Middle frontal gyrus (tissue), 1 donor: ENCODE measurements around the gene TAS2R42.

Experiments
- DNase-seq: peaks from one replicate; pipeline ENCODE4 v3.0.0-alpha.2; 2015; ENCODE audit warnings: low spot score; ENCODE audit errors: extremely low spot score

Gene TAS2R42

DNA sequence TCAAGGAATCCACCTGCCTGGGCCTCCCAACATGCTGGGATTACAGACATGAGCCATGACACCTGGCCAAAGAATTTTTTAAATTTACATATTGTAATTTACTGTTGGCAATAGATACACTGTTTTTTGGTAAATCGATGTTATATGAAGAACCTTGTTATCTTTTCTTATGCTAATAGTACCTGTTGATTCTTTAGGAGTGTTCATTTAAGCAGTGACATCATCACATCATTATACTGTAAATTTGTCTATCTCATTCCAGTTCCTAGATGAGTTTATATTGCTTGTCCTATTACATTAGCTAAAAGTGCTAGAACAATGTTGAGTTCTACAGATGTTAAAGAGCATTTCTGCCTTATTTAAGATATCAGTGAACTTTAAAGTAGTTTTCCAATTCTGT, 39.3 kb downstream of the TAS2R42 start:
- no peak for DNase-seq

DNA sequence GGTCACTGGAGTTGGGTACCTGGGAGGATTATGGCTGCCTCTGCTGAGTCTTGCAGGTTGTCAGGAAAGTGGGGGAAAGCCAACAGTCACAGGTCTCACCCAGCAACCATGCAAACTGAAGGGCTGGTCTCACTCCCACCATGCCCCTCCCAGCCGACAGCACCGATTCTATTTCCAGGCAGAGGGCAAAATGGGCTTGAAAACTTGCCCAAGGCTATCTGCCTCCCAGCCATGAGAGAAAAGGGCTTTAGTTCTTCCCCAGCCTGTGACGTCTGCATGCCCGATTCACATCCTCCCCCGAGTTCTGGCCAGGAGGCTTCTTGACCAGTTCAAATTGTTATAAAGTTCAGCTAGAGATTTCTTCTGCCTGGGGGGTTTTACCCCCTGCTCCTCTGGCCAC, 42.4 kb downstream of the TAS2R42 start:
- DNase-seq, result no peak

DNA sequence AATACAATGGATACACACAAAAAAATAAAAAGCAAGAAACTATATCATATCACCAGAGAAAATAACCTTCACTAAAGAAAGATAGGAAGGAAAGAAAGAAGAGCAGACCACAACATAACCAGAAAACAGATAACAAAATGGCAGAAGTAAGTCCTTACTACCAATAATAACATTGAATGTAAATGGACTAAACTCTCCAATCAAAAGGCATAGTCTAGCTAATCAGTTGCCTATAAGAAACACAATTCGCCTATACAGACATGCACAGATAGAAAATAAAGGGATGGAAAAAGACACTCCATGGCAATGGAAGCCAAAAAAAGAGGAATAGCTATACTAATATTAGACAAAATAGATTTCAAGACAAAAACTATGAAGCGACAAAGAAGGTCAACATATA, 43.4 kb downstream of the TAS2R42 start:
- DNase-seq, result no peak

DNA sequence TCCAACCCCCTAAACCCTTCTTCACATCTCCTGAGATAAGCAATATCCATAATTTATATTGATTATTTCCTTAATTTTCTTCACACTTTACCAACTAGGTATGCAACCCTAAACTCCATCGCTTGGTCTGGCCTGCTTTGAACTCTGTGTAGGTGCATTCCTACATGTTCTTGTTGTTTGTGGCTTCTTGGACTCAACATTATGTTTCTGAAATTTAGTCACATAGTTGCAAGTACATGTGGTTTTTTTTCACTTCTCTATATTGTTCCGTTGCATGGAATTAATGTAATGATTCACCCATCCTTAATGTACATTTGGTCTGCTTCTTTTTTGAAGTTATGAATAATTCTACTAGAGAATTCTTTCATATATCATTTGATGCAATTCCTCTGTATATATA, 50.7 kb downstream of the TAS2R42 start:
- DNase-seq, result no peak
